GM08714 (cell line): ENCODE results near the gene SOX6.

Source experiments
- H3K4me3 ChIP-seq: fragments of 200-500 bp; sonication (Bioruptor generic); 2 replicates; pipeline ENCODE4 v1.5.1; 2014; ENCODE audit warnings: mild to moderate bottlenecking, low read length, inconsistent platforms
- ZNF274 ChIP-seq: IDR thresholded peaks from 2 replicates; pipeline ENCODE4 v1.6.1; 2012; ENCODE audit warnings: mild to moderate bottlenecking, low read depth, low read length

Gene SOX6

DNA sequence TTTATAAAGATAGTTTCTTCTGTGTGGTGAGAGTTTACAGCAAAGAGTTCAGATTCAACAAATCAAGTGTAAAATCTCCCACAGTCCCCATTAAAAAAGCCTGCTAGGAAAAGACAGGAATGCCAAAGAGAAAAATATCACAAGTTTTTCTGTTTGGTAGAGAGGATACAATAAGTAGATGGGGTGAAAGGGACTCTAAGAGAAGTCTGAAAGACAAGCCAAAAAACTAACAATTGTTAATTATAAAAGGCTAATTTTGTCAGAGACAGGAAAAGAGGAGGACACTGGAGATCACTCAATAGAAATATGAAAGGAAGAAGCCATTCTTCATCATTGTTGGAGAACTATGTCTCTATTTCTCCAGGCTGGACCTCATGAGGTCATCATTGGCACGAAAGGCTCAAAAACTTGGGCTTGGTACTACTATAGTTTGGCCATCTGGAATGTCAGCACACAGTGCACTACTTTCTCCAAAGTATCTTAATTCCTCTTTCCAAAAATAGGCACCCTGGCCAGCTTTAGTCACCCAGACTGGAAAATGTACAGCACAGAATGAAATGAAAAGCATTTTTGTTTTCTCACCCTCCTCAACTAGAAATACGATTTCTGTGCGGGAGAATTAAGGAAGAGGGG lies 531 bp upstream of the SOX6 start:
- TF ChIP-seq ZNF274 = no peak
- H3K4me3 ChIP-seq = no peak overlapping the region

DNA sequence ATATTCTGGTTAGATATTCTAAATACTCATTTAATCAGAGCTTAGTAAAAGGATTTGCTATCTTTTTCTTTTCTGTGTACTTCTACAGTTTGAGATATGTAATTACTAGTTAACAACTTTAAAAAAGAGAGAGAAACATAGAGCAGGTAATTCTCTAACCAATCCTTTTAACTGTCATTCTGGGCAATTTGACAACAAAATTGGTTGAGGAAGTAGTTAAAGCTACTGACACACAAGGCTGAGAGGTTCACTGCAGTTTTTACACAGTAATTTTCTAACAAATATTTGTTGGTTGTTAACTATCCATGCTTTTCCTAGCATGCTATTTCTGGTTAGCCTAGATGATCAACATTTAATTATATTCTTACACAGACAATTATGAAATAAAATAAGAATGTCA lies 3.6 kb downstream of the SOX6 start:
- no peak for TF ChIP-seq ZNF274
- no peak overlapping the region for H3K4me3 ChIP-seq

DNA sequence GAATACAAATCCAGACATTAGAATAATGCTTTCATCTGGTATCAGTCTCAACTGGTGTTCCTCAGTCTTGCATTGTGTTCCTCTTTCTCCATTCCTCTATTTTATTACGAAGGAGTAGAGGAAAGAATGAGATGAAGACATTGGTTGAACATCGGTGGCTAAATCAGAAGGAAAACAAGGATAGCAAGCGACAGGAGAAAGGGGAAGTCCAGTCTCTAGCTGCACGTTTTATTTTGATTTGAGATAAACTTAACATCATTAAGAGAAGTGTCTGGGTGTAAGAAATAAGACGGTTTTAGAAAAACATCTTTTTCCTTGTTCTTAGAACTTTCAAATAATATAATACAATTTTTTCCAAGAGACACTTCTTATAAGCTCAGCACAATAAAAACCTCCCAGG lies 6.2 kb downstream of the SOX6 start:
- no peak overlapping the region for H3K4me3 ChIP-seq
- TF ChIP-seq ZNF274 = no peak

DNA sequence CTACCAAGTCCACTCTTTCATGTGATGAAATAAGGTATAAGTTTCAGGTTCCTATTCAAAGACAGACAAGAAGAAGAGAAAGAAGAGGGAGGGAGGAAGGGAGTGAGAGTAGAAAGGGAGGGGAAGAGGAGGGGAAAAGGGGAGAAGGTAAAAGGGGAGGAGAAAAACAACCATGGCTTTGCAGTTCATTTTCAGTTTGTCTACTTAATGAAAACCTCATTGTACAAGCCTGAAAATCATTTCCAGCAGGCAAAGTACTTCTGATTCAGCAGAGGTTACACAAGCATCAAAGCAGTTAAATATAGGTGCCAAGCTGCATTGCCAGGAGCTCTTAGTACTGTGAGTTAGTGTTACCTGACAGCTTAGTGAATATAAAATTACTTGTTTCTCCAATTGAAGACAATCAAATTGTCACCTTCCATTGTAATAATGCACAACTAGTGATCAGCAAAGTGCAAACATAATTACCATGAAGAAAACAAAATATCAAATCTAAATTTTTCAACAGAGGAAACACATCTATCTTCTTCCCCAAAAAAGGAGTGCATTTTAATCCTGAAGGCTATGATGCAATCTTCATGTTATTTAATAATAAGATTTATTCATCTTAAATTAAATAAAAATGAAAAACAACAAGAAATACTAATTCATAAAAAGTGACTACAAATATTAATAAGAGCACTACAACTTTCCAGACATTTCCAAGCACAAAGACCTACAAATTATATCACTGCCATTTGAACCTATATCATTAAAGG lies 8.2 kb downstream of the SOX6 start:
- no peak for TF ChIP-seq ZNF274
- no peak overlapping the region for H3K4me3 ChIP-seq

DNA sequence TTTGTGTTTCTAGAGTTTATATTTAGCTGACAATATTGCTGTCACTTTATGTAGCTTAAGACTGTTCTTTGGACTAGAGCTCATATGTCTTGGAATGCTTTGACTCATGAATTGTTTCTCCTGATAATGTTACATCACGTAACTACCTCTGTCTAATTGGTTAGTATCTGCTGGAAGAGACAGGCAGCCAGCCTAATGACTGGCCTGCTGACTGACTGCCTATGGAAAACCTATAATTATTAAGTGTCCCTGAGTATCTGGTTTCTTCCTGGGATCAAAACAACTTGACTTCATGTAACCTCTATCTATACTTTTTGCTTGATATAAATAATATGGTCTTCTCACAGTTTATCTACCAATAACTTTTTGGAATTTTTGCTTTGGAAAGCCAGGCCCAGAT lies 9.4 kb downstream of the SOX6 start:
- TF ChIP-seq ZNF274 = no peak
- no peak overlapping the region for H3K4me3 ChIP-seq

DNA sequence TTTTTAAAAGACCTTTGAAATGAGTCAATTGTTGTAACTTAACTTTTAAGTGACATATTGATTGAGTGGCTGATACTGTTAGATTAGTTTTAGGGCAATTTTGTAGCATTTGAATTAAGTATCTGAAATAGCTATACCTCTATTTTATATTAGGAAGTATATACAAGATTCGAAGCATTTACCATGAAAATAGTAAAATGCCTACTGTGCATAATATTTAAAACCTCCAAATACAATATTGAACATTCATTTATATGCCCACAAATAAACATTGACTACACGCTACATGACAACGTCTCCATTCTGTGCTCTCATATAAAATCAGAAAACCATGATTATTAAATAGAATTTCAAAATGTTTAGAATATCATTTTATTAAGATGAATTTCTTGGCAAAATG lies 14.5 kb downstream of the SOX6 start:
- no peak overlapping the region for H3K4me3 ChIP-seq
- TF ChIP-seq ZNF274 = no peak

DNA sequence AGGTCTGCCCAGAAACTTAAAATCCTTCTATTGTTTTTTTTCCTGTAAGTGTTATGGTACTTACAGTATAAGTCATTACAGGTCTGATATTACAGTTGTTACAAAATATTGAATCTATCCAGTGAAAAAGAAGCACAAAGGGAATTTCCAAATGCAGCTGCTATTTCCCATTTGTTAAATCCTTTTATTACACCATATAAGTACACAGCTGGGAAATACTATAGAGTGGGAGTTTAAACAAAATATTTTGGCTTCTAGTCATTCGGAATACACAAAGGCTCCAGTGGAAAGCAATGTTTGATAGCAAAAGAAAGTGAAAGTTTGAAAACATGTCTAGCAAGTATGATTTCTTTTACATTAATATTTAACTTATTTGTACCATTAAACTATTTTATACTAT lies 18.0 kb downstream of the SOX6 start:
- H3K4me3 ChIP-seq = no peak overlapping the region
- TF ChIP-seq ZNF274 = no peak

DNA sequence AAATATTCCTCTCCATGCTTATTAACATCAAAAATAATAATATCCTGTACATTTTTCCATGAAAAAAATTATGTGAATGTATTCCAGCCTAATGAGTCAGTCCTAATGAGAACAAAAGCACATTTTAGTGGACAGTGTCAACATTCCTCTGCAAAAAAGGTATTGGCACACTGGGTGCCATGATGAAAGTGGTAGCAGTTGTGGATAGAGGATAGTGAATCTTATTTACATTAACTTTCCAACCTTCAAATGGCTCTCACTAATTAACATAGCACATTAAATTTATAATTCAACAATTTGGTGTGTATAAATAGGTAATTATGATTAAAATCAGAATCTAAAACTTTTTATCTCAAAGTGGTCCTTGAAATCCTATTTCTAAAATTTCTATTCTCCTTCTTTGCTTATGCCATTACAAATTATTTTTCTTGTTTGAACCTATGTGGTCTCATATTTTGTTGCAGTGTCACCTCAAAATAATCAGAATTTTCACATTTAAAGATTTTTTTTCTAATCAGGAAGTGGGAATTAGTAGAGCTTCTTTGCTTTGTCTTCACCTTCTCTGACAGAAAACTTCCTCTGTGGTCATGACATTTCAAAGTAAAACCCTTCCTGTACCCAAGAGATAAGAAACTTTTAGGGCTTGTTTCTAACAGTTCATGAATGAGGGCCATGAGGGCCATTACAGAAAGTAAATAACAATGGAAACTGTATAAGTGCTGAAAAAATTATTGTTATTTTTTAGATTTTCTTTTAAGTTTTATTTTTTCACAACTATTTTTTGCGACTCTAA lies 18.7 kb downstream of the SOX6 start:
- H3K4me3 ChIP-seq = no peak overlapping the region

DNA sequence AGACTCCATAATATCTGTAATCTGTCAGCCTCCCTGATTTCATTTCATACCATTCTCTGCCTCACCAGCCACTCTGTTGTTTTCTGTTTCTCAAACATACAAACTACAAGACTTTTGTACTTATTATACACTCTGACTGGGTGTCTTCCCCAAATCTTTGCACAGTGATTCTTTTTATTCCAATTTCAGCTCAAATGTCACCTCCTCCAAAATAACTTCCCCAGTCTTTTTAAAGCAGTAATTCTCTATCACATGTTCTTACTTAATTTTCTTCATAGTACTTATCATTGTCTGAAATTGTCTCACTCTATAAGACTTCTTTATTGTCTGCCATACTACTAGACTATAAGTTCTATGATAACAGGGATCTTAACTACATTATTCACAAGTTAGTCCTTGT lies 19.6 kb downstream of the SOX6 start:
- no peak overlapping the region for H3K4me3 ChIP-seq
- no peak for TF ChIP-seq ZNF274

More for the DNA sequence above, 18.7 kb downstream of the SOX6 start:
- TF ChIP-seq ZNF274 = no peak

DNA sequence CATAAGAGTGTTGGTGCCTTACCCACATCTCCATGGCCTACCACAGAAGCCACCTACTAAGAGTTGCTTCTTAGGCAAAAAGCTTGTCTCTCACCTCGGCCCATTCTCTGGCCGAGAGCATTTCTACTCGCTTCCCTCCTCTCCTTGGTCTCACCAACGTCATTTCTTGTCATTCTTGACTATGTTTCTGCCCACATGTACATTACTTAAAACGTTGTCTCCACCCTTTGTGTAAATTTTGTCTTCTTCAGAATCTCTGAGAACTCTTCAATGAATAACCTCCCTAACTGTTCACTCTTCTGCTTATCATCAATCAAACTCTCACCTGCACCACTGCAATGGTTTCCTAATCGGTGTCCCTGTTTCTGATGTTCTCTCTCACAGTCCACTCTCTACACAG lies 20.1 kb downstream of the SOX6 start:
- no peak overlapping the region for H3K4me3 ChIP-seq
- no peak for TF ChIP-seq ZNF274

DNA sequence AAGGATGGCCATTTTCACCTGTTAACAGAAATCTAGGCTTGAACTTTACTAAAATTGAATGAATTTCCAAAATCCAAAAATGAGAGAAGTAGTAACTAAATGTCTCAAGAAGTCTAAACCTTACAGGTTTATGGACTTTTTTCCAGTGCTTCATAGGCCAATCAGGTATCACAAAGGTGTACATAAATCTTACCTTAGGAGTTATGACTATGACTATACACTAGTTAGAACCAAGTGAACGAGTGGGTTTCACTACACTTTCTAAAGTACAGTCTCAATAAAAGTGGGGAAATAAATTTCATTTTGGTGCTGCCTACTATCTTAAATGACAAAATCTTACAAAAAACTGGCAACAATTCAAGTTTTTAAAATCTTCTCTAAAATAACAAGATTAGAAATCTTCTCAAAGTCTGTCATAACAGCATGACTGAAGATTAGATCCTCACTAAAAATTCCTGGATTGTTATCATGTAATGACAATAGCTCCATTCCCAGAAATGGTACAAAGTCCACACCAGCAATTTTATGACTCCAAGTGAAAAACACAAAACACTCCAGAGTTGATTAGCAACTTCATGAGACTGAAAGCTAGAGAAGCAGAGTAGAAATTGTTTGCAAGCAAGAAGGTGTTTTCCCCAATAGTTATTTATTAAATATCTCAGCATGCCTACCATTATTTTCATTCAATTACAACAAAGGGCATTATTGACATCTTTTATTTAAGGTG lies 20.9 kb downstream of the SOX6 start:
- TF ChIP-seq ZNF274 = no peak

DNA sequence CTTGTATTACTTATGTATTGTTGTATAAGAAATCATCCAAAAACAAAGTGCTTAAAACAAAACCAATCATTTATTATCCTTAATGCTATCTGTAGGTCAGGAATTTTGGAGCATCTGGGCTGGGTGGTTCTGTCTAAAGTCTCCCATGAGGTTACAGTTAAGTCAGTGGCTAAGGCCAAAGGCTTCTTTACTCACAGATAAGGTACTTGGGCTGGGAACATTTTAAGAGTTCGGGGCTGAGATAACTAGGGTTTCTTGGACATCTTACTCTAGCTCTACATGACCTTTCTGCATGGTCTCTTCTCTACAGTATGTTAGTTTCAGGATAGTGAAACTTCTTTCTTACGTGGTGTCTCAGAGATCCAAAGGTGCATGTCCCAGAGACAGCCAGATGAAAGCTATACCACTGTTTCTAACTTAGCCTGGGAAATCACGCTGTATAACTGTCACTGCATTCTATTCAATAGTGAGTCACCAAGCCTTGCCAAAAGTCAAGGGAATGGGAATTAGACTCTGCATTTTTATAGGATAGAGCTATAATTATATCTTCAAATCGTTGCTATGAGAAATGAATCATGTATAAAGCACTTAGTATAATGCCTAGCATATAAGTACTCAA lies 29.6 kb downstream of the SOX6 start:
- H3K4me3 ChIP-seq = no peak overlapping the region
- TF ChIP-seq ZNF274 = no peak

More for the DNA sequence above, 20.9 kb downstream of the SOX6 start:
- no peak overlapping the region for H3K4me3 ChIP-seq

DNA sequence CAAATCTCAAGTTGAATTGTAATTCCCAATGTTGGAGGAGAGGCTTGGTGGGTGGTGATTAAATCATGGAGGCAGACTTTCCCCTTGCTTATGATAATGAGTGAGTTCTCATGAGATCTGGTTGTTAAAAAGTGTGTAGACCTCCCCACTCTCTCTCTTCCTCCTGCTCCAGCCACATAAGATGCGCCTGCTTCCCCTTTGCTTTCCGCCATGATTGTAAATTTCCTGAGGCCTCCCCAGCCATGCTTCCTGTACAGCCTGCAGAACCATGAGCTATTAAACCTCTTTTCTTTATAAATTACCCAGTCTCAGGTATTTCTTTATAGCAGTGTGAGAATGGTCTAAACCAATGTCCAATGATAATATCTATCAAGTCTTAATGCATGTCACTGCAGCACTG lies 34.2 kb downstream of the SOX6 start:
- no peak for TF ChIP-seq ZNF274

DNA sequence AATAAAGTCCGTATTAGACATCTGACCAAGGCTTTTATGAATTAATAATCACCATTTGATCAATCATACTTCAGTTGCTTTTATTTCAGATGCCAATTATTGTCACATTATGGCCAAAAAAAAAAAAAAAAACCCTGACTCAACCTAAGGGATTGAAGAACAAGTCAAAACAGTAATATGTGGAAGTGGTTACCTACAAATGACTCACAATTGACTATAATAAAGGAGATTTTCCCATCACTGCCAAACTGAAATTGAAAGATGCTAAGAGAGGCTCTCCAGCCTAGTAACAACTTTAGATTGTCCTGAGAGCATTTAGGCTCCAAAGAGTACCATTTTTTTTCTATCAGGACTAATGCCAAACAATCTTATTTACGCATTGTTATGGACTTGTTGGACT lies 35.2 kb downstream of the SOX6 start:
- TF ChIP-seq ZNF274 = no peak
- H3K4me3 ChIP-seq = no peak overlapping the region

More for the DNA sequence above, 34.2 kb downstream of the SOX6 start:
- H3K4me3 ChIP-seq = no peak overlapping the region
